HG02642 (cell line): ENCODE measurements around the gene HSPB2.

Experiments
- ATAC-seq: cut with Tn5 transposase; IDR thresholded peaks from one replicate; pipeline ENCODE4 v1.9.1; 2021; ENCODE audit warnings: mild to moderate bottlenecking; ENCODE audit not compliant: unreplicated experiment, poor library complexity

Gene HSPB2

GRCh38 chr11:111936040-111936540 is 23.6 kb downstream of the HSPB2 start:
- ATAC-seq: no peak

DNA sequence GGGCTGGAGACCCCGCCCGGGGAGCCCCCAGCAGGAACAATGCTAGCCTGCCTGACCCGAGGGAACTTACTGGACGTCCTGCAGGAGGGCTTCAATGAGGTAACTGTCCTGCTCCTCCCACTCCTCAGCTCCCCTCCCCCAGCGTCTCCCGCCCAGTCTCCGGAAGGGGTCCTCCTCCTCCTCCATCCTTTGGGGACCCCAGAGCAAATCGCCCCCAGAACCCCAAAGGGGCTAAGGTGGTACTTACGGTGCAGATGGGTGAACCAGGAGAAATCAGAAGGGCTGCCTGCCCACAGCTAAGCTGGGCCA is 24.9 kb downstream of the HSPB2 start:
- no peak for ATAC-seq

DNA sequence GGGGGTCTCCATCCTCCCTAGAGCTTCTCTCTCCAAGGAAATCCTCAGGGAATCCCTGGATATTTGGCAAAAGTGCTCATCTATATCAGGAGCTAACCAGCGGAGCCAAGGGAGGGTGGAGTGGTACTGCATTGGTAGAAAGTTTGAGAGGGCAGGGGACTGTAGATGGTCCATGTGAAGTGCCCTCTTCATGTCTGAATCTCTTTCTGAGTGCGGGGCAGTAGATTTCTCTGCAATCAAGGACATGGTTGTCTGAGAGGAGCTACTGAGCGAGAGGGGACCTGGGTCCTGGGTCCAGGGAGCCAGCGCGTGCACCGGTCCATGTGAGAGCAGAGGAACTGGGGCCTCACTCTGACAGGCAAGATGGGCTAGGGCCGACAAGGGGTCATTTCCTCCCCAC is 25.3 kb downstream of the HSPB2 start:
- ATAC-seq: no peak

DNA sequence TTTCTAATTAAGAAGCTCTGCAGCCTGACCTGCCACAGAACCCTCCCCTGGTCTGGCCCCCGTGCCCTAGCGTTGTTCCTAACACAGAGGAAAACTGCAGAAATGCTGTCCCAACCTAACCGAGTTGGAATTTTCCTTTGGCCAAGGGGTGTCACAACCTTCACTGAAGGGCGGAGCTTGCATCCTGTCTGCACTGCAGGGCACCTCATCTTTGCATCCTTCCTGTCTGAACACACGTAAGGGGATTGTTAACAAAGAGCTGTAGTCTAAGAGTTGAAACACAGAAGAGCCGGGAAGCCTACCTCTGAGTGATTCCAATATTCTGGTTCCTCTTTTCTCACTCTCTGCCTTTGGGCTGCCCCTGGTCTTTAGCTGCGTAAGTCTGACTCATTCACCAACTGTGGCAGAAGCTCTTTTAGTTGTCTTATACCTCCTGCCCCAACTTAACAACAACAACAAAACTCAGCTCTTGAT is 26.2 kb downstream of the HSPB2 start:
- peak; percentile 84 for ATAC-seq

- ATAC-seq: no peak
Measured at GRCh38 chr11:111939836-111940604, 27.5 kb downstream of the HSPB2 start.

GRCh38 chr11:111941963-111942362 is 29.4 kb downstream of the HSPB2 start:
- ATAC-seq: no peak

DNA sequence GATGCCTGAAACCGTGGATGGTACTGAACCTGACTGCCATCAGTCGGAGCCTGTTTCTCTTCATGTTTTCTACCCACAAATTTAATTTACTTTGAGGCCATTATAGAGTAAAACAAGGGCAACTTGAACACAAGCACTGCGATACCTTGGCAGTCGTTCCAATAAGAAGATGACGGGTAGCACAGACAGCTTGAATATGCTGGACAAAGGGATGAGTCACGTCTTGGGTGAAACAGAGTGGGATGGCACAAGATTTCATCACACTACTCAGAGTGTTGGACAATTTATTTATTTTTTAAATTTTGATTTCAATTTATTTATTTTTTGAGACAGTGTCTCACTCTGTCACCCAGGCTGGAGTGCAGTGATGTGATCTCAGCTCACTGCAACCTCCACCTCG is 30.3 kb downstream of the HSPB2 start:
- ATAC-seq: no peak

DNA sequence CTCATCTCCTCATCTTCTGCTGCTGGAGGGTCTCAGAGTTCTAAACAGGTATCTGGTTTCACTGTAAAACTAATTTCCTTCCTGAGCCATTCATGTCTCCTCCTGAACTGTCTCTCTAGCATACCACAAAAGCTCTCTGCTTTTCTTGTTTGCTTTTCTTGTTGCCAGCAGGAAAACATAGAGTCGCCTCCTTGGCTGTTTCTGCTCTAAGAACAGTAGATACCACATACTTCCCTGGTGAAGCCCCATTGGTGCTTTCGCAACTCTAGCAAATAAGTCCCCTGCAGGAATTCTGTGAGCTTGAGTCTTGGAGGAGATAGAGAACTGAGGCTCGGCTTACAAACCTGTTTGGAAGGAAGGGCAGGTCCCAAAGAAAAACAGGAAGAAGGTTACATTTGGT is 31.6 kb downstream of the HSPB2 start:
- no peak for ATAC-seq

GRCh38 chr11:111944651-111945051 is 32.1 kb downstream of the HSPB2 start:
- ATAC-seq: no peak

- ATAC-seq: no peak
Measured at GRCh38 chr11:111945198-111945597, 32.7 kb downstream of the HSPB2 start.

DNA sequence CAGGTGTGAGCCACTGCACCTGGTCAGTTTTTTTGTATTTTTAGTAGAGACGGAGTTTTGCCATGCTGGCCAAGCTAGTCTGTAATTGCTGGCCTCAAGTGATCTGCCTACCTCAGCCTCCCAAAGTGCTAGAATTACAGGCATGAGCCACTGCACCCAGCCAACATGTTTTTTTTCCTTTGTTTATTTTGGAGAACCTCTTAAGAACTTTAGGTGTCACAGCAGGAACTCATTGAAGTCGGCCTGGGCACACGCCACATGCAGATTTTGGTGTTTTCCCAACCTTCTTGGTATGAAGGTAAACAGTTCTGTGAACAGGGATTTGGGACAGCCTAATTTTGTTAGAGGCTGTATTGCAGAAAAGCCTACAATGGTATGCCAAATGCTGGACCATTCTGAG is 34.0 kb downstream of the HSPB2 start:
- no peak for ATAC-seq

DNA sequence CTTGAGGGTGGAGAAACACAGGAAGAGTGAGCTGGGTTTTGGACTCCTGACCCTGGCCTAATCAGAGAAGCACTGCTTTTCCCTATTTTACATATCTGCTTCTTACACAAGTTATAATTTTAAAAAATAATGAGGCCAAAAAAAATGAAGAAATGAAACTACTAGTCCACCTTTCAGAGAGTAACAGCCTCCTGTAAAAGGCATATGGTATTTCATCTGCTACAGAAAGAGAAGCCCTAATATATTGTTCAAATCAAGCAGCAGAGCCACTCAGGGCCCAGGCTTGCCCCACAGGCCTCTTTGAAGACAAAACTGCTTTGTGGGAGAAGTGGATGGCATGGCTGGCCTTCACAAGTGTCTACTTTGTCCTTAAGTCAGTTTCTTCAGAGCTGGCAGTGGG is 34.6 kb downstream of the HSPB2 start:
- no peak for ATAC-seq

DNA sequence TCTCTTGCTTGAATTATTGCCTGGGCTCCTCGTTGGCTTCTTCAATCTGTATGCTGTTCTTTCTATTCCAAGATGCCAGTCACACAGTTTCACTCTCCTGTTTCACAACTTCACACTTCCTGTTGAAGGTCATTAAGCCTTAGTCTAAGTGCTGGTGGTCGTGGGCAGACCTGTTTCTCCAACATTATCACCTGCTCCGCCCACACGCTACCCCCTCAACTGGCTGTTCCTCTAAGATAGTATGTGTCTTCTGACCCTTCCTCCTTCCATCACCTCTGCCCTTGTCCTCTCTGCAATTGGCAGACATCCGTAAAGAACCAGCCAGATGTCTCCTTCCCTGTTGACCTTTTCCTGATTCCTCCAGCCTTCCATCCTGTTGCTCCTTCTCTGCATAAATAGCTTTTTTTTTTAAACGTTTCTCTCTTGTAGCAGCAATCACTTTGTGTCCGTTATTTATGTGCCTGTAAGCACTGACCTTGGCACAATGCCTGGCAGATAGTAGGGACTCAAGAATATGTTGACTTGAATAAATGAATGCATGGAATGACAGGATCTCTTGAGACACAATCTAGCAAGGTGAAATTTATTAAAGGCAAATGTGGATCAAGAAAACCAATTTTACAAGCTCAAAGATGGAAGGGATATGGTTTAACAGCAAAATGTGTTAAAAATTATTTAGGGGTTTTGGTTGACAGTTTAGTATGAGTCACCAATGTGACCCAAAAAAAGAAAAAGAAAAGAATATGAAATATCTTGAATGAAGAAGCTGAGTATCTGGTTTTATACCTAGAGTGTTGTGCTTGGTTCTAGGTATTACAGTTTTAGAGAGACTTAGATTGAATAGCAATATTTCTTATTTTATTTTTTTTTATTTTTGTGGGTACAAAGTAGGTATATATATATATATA is 37.2 kb downstream of the HSPB2 start:
- ATAC-seq: no peak

GRCh38 chr11:111951565-111951964 is 39.0 kb downstream of the HSPB2 start:
- no peak for ATAC-seq

DNA sequence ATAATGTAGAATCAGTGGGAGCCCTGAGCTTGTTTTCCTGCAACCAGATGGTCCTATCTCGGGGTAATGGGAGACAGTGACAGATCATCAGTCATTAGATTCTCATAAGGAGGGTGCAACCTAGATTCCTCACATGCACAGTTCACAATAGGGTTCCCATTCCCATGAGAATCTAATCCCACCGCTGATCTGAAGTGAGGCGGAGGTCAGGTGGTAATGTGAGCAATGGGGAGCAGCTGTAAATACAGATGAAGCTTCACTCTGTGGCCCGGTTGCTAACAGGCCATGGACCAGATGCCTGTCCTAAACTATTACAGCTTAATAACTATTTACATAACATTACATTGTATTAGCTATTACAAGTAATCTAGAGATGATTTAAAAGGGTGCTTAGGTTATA is 41.6 kb downstream of the HSPB2 start:
- no peak for ATAC-seq

- ATAC-seq: no peak
Measured at GRCh38 chr11:111957663-111958444, 45.3 kb downstream of the HSPB2 start.

GRCh38 chr11:111960916-111961315 is 48.4 kb downstream of the HSPB2 start:
- no peak for ATAC-seq

GRCh38 chr11:111961389-111962300 is 49.1 kb downstream of the HSPB2 start:
- ATAC-seq: no peak
